ENCODE results near the gene ZNF835. TPM values are rescaled to one million over a fixed set of nuclear protein-coding genes. Genes with fewer than 3 reads are reported as not detected.
A peak's percentile ranks its signal among the peaks of the same experiment; 100 is the strongest.

ZNF835 gene
- total and polyA plus RNA-seq, 2 experiments from 2014 or later, result 0.32 to 1.7 TPM

- no peaks in the 10 kb centered on the region for H3K4me1 ChIP-seq (ENCODE audit: insufficient read depth)
- no peak overlapping the region for H2AFZ ChIP-seq
- Mint-ChIP-seq H3K4me1 (no peaks in the 10 kb centered on the region), H3K4me3 (no peak overlapping the region), H3K9me3 (peaks cover 91% of the 10 kb centered on the region), H3K36me3 (ENCODE audit: low read depth) (peaks cover 40% of the 10 kb centered on the region), H3K27ac (no peak overlapping the region), H3K27me3 (ENCODE audit: insufficient read depth, low read depth, poor library complexity) (peaks cover 10% of the 10 kb centered on the region)
- no peak for DNase-seq (ENCODE audit: low spot score)
- no peak overlapping the region for H3K4me2 ChIP-seq
- no peaks in the 10 kb centered on the region for H3K27me3 ChIP-seq (ENCODE audit: insufficient read depth)
- no peaks in the 10 kb centered on the region for H3K36me3 ChIP-seq (ENCODE audit: insufficient read depth)
- H3K27ac ChIP-seq (ENCODE audit: low read depth), result no peak overlapping the region
- no peaks in the 10 kb centered on the region for H3K79me2 ChIP-seq (replicated peaks; ENCODE audit: insufficient read depth)
- H3K4me3 ChIP-seq, result no peak overlapping the region
- TF ChIP-seq EZH2phosphoT487 (IDR thresholded peaks at IDR 0.05; ENCODE audit: unreplicated experiment), result no peak
- TF ChIP-seq, protein P1, sequence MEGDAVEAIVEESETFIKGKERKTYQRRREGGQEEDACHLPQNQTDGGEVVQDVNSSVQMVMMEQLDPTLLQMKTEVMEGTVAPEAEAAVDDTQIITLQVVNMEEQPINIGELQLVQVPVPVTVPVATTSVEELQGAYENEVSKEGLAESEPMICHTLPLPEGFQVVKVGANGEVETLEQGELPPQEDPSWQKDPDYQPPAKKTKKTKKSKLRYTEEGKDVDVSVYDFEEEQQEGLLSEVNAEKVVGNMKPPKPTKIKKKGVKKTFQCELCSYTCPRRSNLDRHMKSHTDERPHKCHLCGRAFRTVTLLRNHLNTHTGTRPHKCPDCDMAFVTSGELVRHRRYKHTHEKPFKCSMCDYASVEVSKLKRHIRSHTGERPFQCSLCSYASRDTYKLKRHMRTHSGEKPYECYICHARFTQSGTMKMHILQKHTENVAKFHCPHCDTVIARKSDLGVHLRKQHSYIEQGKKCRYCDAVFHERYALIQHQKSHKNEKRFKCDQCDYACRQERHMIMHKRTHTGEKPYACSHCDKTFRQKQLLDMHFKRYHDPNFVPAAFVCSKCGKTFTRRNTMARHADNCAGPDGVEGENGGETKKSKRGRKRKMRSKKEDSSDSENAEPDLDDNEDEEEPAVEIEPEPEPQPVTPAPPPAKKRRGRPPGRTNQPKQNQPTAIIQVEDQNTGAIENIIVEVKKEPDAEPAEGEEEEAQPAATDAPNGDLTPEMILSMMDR (conservative IDR thresholded peaks at IDR 0.05; ENCODE audit: low read depth in 2 of 2), result peak in 1 of 2 experiments; percentile 11; a peak in 1 of 4 replicates
- H3F3A ChIP-seq (replicated peaks; ENCODE audit: low read depth), result no peaks in the 10 kb centered on the region
- H4K20me1 ChIP-seq (replicated peaks; ENCODE audit: insufficient read depth), result no peaks in the 10 kb centered on the region
- no peaks in the 10 kb centered on the region for H3K9me2 ChIP-seq (ENCODE audit: insufficient read depth)
- no peak for ATAC-seq
Observed at GRCh38 chr19:56660381-56661107, 11.0 kb downstream of the ZNF835 start.

- Histone ChIP-seq H3K79me2 (replicated peaks; ENCODE audit: insufficient read depth) (no peaks in the 10 kb centered on the region), H2AFZ (no peak overlapping the region), H3K4me1 (ENCODE audit: insufficient read depth) (no peaks in the 10 kb centered on the region), H3K36me3 (ENCODE audit: insufficient read depth) (0 out of 2 replicates have a peak, but pooled peaks cover 3% of the 10 kb centered on the region), H3K27ac (ENCODE audit: low read depth) (no peak overlapping the region), H3K9me2 (ENCODE audit: insufficient read depth) (no peaks in the 10 kb centered on the region), H3K4me2 (no peak overlapping the region), H4K20me1 (replicated peaks; ENCODE audit: insufficient read depth) (no peaks in the 10 kb centered on the region), H3K4me3 (no peak overlapping the region), H3K27me3 (ENCODE audit: insufficient read depth) (no peaks in the 10 kb centered on the region), H3F3A (replicated peaks; ENCODE audit: low read depth) (no peaks in the 10 kb centered on the region)
- Mint-ChIP-seq H3K27ac (no peak overlapping the region), H3K9me3 (peaks cover 92% of the 10 kb centered on the region), H3K4me3 (no peak overlapping the region), H3K36me3 (ENCODE audit: low read depth) (peaks cover 31% of the 10 kb centered on the region), H3K4me1 (no peaks in the 10 kb centered on the region), H3K27me3 (ENCODE audit: insufficient read depth, low read depth, poor library complexity) (peaks cover 4% of the 10 kb centered on the region)
- no peak for DNase-seq (ENCODE audit: low spot score)
- ATAC-seq, result no peak
- TF ChIP-seq POLR2AphosphoS5 (IDR thresholded peaks at IDR 0.05; ENCODE audit: low read depth) (no peak), CREB1 (CRISPR knock-in tag; IDR thresholded peaks at IDR 0.05; ENCODE audit: low read depth) (no peak), EZH2 (IDR thresholded peaks at IDR 0.05; ENCODE audit: low read depth, unreplicated experiment) (no peak), EZH2phosphoT487 (IDR thresholded peaks at IDR 0.05; ENCODE audit: unreplicated experiment) (no peak), ZNF462 (CRISPR knock-in tag; IDR thresholded peaks at IDR 0.05) (no peak)
- TF ChIP-seq, protein P1 (conservative IDR thresholded peaks at IDR 0.05; ENCODE audit: low read depth in 2 of 2), result no peak
Observed at GRCh38 chr19:56654151-56654550, 17.4 kb downstream of the ZNF835 start.
